Kidney capillary endothelial cell (primary cell): Measurements from ENCODE around the gene BET1.

ENCODE experiments used
- DNase-seq: peaks from one replicate; pipeline ENCODE4 v3.0.0-alpha.2; 2018; ENCODE audit warnings: low spot score

BET1 gene

DNA sequence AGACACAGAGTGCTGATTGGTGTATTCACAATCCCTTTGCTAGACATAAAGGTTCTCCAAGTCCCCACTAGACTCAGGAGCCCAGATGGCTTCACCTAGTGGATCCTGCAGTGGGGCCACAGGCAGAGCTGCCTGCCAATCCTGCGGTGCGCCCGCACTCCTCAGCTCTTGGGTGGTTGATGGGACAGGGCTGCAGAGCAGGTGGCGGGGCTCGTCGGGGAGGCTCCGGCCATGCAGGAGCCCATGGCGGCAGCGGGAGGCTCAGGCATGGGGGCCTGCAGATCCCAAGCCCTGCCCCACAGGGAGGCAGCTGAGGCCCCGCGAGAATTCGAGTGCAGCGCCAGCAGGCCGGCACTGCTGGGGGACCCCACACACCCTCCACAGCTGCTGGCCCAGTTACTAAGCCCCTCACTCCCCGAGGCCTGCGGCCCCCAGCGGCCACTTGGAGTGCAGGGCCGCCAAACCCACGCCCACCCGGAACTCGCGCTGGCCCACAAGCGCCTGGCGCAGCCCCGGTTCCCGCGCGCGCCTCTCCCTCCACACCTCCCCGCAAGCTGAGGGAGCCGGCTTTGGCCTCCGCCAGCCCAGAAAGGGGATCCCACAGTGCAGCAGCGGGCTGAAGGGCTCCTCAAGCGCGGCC is 7.7 kb upstream of the BET1 start:
- DNase-seq: no peak

DNA sequence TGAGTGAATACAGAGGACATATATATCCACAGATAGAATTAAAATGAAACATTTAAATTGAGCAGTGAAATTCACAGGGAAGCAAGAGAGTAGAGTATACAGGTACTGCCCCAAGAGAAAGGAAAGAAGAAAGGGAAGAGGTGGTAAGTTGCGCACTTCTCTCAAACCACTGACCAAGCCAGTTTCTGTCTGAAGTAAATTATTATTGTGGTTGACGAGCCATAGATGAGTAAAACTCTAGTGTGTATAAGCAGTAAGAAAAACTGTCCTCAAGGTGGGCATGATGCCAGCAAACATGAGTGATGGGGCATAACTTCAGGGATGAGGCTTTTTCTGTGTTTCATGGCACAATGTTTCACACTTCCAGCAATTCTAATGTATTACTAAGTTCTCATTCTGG is 4.4 kb upstream of the BET1 start:
- peak; percentile 47 for DNase-seq

- no peak for DNase-seq
Observed at GRCh38 chr7:94005753-94006152, 1.6 kb upstream of the BET1 start.

- no peak for DNase-seq
Observed at GRCh38 chr7:94003446-94004023, 620 bp downstream of the BET1 start.

- no peak for DNase-seq
Observed at GRCh38 chr7:94001396-94001795, 2.8 kb downstream of the BET1 start.

GRCh38 chr7:93997868-93998267 is 6.3 kb downstream of the BET1 start:
- no peak for DNase-seq

- no peak for DNase-seq
Observed at GRCh38 chr7:93992421-93993110, 11.6 kb downstream of the BET1 start.

DNA sequence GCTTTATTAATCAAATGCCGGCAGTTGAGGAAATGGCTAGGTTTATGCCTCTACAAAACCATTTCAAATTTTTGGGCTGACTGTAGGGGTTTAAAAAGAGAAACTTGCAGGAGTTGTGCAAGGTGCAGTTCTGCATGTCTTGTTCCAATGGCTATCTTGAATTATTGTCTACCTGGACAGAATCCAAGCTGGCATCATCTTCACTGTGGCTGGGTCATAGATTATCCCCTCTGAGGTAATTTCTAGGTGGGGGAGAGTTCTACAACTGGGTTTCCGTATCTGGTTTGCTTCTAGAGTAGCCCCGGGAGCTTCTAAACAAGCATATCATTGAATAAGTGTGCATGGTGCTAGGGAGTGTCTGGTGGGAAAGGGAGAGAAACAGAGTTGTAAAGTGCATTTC is 16.9 kb downstream of the BET1 start:
- DNase-seq: no peak

GRCh38 chr7:93985101-93985500 is 19.1 kb downstream of the BET1 start:
- no peak for DNase-seq

GRCh38 chr7:93984024-93984423 is 20.1 kb downstream of the BET1 start:
- DNase-seq: no peak

- DNase-seq: no peak
Observed at GRCh38 chr7:93981480-93981874, 22.7 kb downstream of the BET1 start.

DNA sequence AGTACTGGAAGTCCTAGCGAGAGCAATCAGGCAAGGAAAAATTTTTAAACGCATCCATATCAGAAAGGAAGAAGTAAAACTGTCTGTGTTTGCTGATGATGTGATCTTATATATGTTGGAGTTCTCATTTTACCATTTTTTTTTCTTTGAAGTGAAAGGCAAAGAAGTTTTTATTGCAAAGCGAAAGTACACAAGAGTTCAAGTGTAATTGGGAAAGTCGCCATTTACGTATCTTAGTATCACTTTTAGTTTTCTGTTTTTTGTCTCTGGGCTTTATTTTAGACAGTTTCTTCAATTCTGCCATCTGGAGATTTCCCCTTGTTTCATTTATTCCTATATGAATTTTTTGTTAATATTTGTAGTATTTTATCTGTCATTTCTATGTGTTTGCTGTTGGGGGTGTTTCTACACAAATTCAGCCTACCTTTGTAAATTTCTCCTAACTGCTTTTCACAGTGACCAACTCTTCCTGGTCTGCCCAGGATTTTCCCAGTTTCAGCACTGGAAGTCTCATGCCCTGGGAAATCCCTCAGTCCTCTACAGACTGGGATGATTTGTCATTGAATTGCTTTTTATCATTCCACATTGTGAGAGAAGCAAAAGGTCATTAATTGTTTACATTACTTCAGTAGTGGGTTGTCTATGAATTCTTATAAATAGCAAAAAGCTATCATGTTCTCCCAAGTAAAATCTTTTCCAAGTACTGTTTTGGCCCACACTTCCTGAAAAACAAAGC is 23.2 kb downstream of the BET1 start:
- DNase-seq: no peak

GRCh38 chr7:93977211-93977950 is 26.8 kb downstream of the BET1 start:
- DNase-seq: no peak

GRCh38 chr7:93973134-93973533 is 31.0 kb downstream of the BET1 start:
- DNase-seq: no peak

- no peak for DNase-seq
Observed at GRCh38 chr7:93972029-93972725, 32.0 kb downstream of the BET1 start.

DNA sequence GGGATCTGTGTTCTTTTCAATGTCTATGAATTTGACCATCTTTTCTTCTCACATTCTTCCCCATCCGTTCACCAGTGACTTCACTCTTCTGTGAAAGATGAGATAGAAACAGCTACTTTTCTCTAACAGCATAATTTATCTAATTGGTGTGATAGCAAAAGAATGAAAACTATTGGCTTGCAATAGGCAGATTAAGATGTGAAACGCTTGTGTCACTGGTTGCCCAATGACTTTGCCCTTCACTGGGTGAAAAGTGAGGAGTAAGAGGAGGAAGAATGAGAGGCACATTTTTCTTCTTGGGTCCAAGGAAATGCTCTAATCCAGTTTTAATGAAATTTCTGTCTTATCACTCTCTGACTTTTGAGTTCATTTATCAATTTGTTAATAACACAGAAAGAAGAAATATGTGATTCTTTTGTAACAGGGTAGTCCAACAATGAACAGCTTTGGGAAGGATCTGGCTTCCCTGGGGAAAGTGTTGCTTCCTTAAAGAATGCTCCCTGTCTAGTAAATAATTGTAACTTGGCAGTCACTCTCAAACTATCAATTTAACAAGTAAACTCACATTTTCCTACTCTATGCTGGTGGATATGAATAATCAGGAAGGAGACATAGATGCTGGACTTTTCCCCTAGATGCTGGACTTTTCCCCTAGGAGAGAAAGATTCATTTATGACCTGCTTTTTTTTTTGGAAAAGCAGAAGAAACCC is 35.1 kb downstream of the BET1 start:
- no peak for DNase-seq

- no peak for DNase-seq
Observed at GRCh38 chr7:93964813-93965212, 39.3 kb downstream of the BET1 start.

DNA sequence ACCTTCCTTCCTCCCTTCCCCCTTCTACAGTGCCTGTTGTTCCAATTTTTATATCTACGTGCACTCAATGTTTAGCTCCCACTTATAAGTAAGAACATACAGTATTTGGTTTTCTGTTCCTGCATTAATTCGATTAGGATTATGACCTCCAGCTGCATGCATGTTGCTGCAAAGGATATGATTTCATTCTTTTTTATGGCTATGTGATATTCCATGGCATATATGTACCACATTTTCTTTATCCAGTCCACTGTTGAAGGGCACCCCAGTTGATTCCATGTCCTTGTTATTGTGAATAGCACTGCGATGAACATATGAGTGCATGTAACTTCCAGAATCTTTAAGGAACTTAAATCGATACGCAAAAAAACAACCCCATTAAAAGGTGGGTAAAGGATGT is 39.9 kb downstream of the BET1 start:
- DNase-seq: no peak

- no peak for DNase-seq
Observed at GRCh38 chr7:93960986-93961385, 43.2 kb downstream of the BET1 start.

GRCh38 chr7:93958651-93959050 is 45.5 kb downstream of the BET1 start:
- peak; percentile 58 for DNase-seq

- DNase-seq: peak; percentile 81
Observed at GRCh38 chr7:93958216-93958615, 45.9 kb downstream of the BET1 start.
